Retina (tissue), 1 donor: ENCODE data around the gene RER1.

ENCODE experiments used
- DNase-seq: peaks from one replicate; pipeline ENCODE4 v3.0.0-alpha.2; 2016

The RER1 gene

GRCh38 chr1:2408859-2409276 is 17.2 kb downstream of the RER1 start:
- DNase-seq: no peak

GRCh38 chr1:2409745-2410144 is 18.1 kb downstream of the RER1 start:
- no peak for DNase-seq

- DNase-seq: peak; percentile 42
Observed at GRCh38 chr1:2411801-2412394, 20.3 kb downstream of the RER1 start.

- DNase-seq: peak; percentile 89
Observed at GRCh38 chr1:2412395-2412772, 20.7 kb downstream of the RER1 start, which contains the start of gene PEX10. Gene PEX10, minus strand, starts transcription at chr1:2412564. Its CDS starts 62 bp downstream, at chr1:2412502.

- peak; percentile 85 for DNase-seq
Observed at GRCh38 chr1:2412773-2413494, 21.3 kb downstream of the RER1 start.

- peak; percentile 33 for DNase-seq
Observed at GRCh38 chr1:2413495-2414296, 22.1 kb downstream of the RER1 start.

- DNase-seq: peak; percentile 87
Observed at GRCh38 chr1:2414297-2414958, 22.8 kb downstream of the RER1 start.

- no peak for DNase-seq
Observed at GRCh38 chr1:2415337-2415736, 23.7 kb downstream of the RER1 start.

- DNase-seq: no peak
Observed at GRCh38 chr1:2415801-2416208, 24.2 kb downstream of the RER1 start.

- DNase-seq: no peak
Observed at GRCh38 chr1:2416403-2416802, 24.8 kb downstream of the RER1 start.

GRCh38 chr1:2417083-2417832 is 25.6 kb downstream of the RER1 start:
- no peak for DNase-seq

GRCh38 chr1:2417833-2418225 is 26.2 kb downstream of the RER1 start:
- DNase-seq: no peak

- DNase-seq: no peak
Observed at GRCh38 chr1:2418791-2419320, 27.2 kb downstream of the RER1 start.

GRCh38 chr1:2419416-2419815 is 27.8 kb downstream of the RER1 start:
- DNase-seq: no peak

GRCh38 chr1:2422523-2422922 is 30.9 kb downstream of the RER1 start:
- no peak for DNase-seq

GRCh38 chr1:2425892-2426291 is 34.3 kb downstream of the RER1 start:
- DNase-seq: no peak

GRCh38 chr1:2426540-2426939 is 34.9 kb downstream of the RER1 start:
- DNase-seq: peak; percentile 77

- no peak for DNase-seq
Observed at GRCh38 chr1:2427051-2427450, 35.4 kb downstream of the RER1 start.

- no peak for DNase-seq
Observed at GRCh38 chr1:2427976-2428375, 36.3 kb downstream of the RER1 start.

- DNase-seq: no peak
Observed at GRCh38 chr1:2428490-2428889, 36.8 kb downstream of the RER1 start.

- peak; percentile 36 for DNase-seq
Observed at GRCh38 chr1:2429780-2430591, 38.3 kb downstream of the RER1 start.
